GM19240 (cell line): ENCODE measurements around the gene STK11IP.
A peak's percentile ranks its signal among the peaks of the same experiment; 100 is the strongest.

ENCODE experiments used
- DNase-seq: peaks from one replicate; pipeline ENCODE4 v3.0.0; 2011; ENCODE audit warnings: low spot score; ENCODE audit not compliant: insufficient read length

The STK11IP gene

DNA sequence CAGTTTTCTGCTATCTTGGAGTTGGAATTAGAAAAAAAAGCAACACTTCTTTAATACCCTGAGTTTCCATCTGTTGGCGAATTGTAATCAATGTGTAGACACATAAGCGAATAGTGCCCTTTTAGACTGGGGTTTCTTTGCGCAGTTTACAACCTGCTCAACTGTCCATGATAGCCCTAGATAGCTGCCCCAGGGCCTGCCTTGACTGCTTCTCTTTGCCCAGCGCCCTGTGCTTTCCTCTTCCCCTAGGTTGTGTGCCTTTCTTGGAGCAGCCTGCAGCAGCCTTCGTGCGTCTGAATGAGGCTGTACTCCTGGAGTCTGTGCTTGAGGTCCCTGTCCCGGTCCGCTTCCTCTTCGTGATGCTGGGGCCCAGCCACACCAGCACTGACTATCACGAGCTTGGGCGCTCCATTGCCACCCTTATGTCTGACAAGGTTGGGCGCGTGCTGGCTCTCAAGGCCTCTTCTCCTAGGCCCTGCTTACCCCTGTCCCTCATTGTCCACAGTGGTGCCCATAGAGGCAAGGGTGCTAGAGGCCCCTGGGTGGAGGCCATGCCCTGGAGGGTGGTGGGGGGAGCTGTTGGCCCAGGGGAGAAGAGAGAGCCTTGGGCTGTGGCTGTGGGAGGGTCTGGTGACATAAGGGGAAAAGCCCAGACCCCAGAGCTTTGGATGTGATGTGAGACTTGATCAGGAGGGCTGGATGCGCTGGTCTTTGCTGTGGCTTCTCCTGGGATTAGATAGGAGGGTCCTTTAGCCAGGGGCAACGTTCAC, 36.7 kb downstream of the STK11IP start:
- DNase-seq, result no peak

DNA sequence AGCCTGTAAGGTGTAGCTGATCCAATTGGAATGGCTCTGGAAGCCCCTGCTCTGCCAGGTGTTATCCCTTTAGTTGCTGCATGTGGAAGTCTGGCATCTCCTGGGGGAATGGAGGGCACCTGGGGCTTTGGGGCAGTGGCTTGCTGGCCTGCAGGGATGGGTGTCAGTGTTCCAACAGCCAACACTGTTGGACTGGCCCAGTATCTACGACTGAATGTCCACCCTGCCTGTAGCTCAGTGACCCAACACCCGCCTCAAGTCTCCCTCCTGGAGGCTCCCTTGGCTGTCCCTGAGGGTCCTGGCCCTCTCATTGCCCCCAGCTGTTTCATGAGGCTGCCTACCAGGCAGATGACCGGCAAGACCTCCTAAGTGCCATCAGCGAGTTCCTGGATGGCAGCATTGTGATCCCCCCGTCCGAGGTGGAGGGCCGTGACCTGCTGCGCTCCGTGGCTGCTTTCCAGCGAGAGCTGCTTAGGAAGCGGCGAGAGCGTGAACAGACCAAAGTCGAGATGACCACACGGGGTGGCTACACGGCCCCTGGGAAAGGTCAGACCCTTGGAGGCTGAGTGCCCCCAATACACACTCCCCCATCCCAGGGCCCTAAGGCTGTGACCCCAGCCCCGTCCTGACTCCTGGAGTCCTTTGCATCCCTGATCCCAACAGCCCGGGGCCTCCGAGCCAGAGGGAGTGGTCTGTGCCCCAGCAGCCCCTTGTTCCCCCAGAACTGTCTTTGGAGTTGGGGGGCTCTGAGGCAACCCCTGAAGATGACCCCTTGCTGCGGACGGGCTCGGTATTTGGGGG, 37.5 kb downstream of the STK11IP start:
- no peak for DNase-seq

DNA sequence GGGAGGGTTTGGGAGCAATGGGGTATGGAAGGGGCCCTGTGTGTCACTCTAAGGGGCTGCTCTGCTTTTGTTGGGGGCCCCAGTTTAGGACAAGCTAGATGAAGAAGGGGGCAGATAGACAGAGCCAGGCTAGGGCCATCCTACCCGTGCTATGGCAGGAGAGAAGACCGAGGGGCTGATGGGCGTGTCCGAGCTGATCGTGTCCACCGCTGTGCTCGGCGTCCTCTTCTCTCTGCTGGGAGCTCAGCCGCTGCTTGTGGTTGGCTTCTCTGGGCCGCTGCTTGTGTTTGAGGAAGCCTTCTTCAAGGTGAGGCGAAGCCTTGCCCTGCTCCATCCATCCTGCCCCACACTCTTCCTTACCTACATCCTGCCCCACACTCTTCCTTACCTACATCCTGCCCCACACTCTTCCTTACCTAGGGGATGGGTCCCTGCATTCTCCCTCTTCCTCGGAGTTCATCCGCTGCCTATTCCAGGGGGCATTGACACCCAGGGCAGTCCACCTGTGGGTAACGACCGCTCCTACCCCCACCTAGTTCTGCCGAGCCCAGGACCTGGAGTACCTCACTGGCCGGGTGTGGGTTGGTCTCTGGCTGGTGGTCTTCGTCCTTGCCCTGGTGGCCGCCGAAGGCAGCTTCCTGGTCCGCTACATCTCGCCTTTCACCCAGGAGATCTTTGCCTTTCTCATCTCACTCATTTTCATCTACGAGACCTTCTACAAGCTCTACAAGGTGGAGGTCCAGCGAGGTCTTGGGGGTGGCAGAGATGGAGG, 38.7 kb downstream of the STK11IP start:
- no peak for DNase-seq

DNA sequence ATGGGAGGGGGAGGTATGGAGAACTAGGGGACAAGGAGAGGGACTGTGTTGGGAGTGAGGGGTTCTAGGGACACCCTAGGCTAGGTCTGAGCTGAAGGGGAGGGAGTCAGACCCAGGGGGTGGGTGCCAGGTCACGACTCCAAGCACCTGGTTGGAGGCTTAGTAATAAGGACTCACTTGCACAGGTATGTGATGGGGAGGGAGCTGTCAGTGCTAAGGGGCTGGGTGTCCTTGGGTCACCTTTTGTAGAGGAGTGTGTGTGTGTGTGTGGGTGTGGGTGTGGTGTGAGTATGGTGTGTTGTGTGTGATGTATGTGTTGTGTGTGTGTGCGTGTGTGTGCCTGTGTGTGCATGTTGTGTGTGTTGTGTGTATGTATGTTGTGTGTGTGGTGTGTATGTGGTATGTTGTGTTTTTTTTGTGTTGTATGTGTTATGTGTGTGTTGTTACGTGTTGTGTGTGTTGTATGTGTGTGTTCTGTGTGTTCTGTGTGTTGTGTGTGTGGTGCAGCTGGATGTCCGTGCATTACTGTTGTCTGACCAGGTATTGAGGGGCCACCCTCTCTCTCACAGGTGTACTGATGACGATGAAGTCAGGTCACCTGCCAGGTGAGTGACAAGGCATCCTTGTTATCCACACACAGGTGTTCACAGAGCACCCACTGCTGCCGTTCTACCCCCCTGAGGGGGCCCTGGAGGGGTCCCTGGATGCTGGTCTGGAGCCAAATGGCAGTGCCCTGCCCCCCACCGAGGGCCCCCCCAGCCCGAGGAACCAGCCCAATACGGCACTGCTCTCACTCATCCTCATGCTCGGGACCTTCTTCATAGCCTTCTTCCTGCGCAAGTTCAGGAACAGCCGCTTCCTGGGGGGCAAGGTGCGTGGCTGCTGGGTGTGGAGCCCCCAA, 39.5 kb downstream of the STK11IP start:
- DNase-seq, result no peak

DNA sequence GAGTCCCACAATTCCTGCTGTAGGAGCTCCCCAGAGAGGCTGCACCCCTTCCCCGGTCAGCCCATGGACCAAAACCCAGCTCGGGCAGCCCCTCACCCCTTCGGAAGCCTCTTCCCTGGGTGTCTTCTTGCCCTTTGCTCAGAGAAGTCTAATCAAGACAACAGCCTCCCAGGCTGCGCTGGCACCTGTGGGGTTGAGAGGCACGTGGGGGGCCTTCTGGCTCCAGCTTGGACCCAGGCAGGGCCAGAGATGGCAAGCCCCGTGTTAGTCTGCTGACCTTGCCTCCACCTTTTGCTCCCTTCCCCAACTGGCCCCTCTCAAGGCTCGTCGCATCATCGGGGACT, 40.2 kb downstream of the STK11IP start:
- no peak for DNase-seq

DNA sequence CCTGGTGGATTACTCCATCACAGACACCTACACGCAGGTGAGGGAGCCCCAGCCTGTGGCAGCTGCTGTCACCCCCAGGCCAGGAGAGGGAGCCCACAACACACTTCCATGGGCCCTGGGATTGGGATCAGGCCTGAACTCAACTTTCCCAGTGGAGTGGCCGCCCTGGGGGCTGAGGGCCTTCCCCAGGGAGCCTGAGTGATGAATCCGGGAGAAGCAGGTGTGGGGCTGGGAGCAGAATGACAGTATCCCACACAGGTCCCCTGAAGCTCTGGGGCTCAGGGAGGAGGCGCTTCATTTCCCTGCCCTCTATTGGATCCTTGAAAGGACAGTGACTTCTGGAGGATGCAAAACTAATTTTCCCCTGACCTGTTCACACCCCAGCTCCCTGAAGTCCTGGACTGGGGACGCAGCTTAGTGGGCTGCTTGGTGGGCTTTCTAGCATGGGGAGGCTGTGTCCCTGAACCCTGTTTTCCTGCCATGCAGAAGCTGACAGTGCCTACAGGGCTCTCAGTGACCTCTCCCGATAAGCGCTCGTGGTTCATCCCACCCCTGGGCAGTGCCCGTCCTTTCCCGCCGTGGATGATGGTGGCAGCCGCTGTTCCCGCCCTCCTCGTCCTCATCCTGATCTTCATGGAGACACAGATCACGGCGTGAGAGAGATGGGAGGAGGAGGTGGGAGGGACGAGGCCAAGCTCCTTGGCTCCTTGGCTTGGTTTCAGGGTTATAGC, 40.7 kb downstream of the STK11IP start:
- DNase-seq, result no peak

DNA sequence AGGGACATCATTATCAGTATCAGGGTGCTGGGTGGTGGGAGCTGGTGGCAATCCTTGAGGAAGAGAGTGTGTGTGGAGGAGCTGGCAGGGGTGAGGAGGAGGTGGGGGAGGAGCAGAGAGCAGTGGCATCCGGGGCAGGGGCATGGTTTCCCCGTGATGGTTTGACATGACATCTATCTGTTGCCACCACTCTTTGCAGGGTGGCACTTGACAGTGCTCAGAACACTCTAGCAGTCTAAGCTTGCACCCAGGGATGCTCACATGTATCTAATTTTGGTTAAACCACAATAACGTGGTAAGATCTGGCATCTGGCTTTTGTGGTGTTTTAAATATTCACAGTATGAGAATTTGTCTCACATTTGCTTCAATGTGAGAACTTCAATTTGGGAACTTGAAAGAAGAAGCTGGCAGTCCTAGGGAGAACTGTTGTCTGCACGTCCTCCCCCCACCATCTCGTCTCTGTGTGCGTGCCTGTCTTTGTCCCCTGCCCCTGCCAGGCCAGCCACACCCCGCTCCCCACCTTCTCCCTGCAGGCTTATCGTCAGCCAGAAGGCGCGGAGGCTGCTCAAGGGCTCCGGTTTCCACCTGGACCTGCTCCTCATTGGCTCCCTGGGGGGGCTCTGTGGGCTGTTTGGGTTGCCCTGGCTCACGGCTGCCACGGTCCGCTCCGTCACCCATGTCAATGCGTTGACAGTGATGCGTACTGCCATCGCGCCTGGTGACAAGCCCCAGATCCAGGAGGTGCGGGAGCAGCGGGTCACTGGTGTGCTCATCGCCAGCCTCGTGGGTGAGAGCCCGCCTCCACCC, 41.5 kb downstream of the STK11IP start:
- no peak for DNase-seq

DNA sequence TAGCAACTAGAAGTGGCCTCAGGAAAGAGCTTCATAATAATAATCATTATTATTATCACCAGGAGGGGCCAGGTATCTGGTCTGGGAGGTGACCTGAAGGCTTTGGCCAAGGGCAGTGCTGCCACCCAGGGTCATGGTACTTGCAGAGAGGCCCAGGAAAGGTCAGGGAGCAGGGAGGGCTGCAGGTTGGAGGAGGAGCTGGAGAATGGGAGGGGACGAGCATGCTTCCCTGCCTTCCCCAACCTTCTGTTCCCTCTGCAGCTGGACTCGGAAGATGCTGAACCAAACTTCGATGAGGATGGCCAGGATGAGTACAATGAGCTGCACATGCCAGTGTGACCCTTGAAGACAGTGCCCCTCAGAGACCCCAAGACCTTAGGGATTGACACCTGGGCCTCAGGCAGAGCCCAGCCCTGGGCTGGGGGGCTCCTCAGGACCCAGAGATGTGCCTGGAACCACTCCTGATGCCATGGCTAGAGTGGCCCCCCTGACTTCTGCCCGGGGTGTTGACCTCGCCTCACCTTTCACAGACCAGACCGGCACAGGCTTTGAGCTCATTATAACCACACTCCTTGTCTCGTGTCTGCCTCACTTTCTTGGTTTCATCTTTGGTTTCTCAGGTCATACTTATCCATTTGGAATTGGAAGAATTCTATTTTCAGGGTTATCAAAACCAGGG, 43.9 kb downstream of the STK11IP start:
- DNase-seq, result no peak

DNA sequence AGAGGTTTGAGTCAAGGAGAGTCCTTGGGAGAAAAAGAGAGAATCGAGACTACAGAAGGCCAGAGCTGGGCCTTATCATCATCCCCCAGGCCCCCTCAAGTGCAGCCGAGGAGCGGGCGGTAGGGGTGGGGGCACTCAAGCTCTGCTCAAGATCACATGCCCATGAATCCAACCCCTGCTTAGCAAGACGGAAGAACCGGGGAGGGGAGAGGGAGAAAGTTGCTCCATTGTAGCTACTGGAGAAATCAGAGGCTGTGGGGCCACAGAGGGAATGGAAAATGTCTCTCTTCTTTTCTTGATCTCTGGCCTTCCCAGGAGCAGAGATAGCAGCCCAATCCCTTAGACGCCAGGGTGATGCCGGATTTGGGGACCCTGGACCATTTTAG, 44.4 kb downstream of the STK11IP start:
- no peak for DNase-seq

DNA sequence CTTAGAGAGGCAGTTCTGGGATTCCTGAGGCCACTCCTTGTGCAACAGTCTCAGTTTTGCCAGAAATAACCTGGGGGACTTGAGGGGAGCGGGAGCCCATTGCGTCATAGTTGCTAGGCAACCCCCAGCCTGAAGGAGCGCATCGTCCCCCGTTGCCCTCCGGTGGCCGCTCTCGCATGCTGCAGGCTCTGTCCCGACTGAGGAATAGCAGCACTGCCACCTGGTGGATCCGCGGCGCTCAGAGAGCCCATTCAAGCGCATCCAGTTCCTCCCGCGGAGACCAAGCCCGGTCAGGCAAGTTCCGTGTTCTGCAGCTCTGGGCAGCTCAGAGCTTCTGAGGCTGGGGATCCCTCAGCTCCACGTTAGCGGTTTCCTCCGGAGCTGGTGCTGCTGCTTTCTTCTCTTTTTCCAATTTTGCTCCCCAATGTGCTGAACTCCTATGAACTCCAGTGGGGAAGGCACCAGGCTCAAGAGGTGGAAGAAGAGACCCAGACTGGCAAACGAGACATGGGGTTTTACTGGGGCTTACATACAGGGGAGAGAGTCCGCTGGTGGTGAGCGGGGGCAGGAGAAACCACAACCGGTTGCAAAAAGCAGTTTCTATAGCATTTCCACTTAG, 44.9 kb downstream of the STK11IP start:
- peak; percentile 97 for DNase-seq

DNA sequence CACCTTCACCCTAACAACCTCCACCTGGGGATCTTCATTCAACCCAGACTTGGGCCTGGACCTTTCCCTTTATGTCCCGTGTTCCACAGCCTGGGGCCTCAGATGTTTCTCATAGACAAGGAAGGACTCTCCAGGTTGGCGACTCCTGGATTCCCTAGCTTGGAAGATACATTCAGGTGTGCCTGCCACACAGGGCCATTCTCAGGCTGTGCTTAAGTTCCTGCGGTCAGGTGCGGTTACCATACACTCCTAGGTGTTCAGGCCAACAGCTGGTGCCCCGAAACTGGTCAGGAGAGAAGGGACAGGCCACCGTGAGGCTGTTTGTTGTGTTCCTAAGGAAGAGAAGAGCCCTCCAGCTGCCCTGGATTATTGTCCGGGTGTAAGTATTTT, 45.4 kb downstream of the STK11IP start:
- no peak for DNase-seq

DNA sequence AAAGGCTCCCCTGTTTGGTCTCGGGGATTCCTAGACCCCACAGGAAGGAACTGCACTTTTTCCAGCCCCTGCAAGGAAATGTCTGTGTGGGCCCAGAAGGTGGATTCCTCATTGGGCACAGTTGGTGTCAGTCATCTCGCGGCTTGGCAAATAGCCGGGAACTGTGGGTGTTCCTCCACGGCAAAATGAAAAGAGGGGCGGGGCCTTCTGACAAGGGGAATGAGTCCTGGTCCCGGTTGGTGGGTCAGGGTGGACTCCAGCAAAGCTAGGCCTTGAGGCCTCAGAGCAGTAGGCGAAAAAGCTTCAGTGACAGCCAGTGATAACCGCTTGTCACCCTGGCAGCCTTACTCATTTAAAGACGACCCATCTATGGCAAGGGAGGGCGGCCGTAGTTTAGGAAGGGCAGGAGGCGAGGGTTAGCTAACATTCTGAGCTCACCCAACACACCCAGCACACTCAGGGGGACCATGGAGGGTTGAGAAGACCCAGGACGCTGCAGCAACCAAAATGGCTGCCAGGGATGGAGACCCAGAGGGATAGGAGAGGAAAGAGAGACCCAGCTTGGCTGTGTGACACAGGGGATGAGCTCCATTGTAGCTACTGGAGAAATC, 46.2 kb downstream of the STK11IP start:
- no peak for DNase-seq

DNA sequence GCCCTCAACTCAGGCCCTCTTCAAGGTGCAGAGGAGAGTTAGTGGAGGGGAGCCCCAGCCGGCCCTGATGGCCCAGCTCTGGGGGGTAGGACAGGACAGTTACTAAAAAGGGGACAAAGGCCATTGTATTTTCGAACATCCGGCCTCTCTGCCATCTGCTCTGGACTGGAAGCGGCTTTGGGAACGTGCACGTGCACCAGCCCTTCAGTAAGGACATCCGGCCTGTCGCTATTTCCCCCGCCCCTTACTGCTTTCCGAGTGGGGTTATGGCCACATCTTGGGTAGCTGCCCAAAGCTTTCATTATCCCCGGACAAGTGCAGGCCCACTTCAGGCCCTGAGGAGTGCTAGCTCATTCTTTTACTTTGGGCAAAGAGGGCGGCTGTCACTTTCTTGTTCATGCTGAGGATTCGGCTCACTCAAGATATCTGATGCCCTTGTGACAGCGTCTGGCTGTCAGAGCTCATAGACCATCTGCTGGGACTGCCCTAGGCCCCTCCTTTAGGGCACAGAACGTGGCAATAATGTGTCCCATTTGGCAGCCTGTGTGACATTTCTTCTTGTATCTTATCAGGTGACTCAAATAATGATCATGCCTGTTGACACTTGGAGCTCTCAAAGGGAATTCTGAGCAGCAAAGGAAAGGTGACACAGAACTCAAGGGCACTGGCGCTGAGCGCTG, 47.3 kb downstream of the STK11IP start:
- DNase-seq, result no peak

DNA sequence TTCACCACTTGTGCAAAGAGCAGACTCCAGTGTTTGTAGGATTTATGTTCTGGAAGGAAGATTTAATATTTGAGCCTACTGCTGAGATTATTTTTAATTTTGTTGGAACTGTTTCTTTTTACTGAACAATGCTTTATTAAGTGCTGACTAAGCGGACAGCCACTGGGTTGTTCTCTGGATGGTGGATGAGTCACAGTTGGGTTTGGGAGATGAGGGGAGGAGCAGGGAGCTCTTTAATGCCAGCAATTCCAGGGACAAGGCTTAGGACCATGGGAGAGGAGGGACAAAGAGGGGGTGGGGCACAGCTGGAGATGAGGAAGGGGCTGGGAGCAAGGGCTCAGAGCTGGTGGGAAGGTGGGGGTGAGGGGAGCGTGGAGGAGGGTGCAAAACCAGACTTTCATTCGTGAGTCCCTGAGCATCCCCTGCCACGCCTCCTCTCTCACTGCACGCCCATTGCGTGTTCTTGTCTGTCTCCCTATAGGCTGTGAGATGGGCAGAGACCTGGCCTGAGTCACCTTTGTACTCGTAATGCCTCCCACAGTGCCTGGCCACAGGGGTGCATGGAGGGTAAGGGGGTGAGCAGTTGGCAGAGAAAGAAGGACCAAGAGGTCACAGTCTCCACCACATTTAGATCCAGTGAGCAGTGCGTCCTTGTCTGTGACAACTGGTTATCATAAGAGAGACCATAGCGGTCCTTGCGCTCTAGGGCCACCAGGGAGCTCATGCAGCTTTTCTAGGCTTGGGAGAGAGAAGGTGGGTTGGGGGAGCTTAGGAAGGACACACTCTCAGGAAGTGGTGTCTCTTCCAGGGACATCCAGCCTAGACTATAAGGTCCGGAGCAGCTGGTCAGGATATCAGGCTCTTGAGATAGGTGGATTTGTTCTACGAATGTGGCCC, 48.2 kb downstream of the STK11IP start:
- DNase-seq, result no peak

DNA sequence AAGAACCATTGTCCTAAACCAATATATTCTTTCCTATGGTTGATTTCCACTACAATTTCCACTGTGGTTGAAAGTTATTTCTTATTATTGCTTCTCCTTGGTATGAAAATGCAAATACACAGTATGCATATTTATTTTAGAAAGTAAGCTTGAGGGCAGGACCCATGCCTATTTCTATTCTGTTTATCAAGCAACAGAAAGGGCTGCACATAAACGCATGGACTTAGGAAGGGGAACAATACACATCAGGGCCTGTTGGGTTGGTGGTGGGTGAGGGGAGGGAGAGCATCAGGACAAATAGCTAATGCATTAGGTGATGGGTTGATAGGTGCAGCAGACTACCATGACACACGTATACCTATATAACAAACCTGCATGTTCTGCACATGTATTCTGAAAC, 50.5 kb downstream of the STK11IP start:
- no peak for DNase-seq

DNA sequence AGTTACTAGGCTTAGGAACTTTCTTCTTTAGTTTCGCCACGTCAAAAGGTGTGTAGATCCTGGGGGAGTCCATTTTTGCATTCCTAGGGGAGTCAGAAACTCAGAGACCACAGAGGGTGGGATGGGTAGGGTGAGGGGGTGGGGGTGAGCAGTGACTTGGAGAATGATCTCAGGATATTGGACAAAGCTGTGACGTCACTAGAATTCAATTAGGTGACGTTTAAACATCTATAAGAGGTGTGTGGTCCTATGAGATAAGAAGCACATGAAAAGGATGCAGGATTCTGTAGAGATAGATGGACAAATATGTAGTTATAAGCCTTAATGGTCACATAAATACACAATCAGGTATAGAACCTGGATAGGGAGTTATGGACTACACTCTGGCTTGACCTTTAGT, 51.3 kb downstream of the STK11IP start:
- DNase-seq, result no peak
